GM21576 (cell line): Measurements from ENCODE around the gene P2RY8.
A peak's percentile ranks its signal among the peaks of the same experiment; 100 is the strongest.
"Not testable (repeated sequence)": the region's sequence is repeated elsewhere in the genome, so short reads cannot be mapped to it uniquely, and the experiment has no call there.

Experiments
- ATAC-seq: cut with Tn5 transposase; IDR thresholded peaks from one replicate; pipeline ENCODE4 v1.9.1; 2021; ENCODE audit warnings: mild to moderate bottlenecking, moderate library complexity; ENCODE audit not compliant: unreplicated experiment

P2RY8 gene

GRCh38 chrX:1466232-1466661, 70.7 kb downstream of the P2RY8 start:
- ATAC-seq = no peak

DNA sequence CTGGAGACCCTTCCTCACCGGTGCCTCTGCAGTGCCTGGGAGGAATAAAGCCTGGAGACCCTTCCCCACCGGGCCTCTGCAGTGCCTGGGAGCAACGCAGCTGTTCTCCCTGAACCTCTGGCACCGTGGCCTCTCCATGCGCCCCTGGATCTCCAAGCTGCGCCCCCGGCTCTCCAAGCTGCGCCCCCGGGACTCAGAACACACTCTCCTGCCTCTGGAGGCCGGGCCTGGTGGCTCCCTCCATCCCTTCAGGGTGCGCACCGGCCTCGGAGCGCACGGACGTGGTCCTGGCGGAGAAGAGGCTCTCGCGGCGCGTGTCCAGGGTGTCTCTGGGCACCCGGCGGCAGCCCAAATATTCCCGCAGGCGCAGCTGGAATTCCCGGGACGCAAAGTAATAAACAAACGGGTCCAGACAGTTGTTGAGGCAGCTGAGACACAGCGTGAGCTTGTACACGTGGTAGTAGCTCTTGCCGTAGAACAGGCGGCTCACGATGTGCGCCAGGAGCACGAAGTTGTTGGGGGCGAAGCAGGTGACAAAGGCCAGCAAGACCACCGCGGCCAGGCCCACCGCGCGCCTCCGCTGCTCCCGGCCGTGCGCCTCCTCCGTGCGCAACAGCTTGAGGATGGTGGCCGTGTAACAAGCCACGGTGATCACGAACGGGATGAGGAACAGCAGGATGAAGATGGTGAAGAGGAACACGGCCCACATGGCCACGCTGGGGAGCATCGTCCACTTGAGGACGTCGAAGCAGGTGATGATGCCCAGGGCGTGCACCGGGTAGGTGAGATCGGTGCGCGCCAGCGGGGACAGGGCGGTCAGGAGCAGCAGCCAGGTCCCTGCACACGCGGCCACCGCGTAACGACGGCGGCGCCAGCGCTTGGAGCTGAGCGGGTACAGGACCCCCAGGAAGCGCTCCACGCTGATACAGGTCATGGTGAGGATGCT, 71.4 kb downstream of the P2RY8 start:
- ATAC-seq = no peak

GRCh38 chrX:1464971-1465285, 72.1 kb downstream of the P2RY8 start:
- ATAC-seq = no peak

- no peak for ATAC-seq
These were observed 72.7 kb downstream of the P2RY8 start for GRCh38 chrX:1464041-1464970.

- ATAC-seq = no peak
These were observed 73.4 kb downstream of the P2RY8 start for GRCh38 chrX:1463581-1463980.

- no peak for ATAC-seq
These were observed 74.3 kb downstream of the P2RY8 start for GRCh38 chrX:1462596-1463251.

- ATAC-seq = no peak
These were observed 74.9 kb downstream of the P2RY8 start for GRCh38 chrX:1462110-1462509.

DNA sequence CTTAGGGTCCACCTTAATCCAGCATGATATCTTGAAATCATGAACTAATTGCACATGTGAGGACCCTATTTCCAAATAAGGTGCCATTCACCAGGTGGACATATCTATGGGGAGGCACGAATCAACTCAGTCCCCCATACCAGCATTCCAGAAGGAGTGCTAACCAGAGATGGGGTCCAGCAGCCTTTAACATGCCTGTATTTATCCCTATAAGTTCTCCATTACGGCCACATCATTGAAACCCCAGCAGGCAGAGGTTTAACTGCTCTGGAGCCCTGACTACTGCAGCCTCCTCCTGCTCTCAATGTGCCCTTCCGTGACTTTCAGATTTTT, 81.1 kb downstream of the P2RY8 start:
- no peak for ATAC-seq

DNA sequence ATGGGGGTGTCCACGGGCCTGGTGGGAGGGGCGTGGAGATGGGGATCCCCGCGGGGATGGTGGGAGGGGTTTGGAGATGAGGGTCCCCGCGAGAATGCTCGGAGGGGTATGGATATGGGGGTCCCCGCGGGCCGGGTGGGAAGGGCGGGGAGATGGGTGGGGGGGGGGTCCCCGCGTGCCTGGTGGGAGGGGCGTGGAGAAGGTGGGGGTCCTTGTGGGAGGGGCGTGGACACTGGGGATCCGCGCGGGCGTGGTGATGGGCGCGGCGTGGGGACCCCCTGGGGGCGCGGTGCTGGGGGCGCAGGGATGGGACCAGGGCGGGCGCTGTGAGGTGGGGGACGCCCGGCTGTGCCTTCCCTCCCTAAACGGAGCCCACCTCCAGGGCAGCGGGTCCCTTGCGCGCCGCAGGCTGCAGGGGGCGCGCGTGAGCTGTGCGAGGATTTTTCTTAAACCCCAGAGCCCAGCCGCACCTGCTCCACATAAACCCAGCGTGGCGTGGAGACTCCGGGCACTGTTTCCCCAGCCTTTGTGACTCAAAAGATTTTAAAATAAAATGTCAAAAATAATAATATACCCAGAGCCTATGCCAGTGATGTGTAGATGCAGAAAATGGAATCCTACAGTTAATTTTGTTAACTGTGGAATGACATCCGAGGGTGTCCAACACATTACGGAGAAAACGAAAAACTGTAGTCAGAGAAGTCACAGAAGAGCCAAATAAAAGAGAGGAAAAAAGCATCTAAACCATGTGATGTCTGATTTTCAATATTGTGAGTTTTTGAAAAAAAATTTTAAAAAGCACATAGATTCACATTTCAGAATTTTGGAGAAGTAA, 82.8 kb downstream of the P2RY8 start:
- ATAC-seq = peak; percentile 33

DNA sequence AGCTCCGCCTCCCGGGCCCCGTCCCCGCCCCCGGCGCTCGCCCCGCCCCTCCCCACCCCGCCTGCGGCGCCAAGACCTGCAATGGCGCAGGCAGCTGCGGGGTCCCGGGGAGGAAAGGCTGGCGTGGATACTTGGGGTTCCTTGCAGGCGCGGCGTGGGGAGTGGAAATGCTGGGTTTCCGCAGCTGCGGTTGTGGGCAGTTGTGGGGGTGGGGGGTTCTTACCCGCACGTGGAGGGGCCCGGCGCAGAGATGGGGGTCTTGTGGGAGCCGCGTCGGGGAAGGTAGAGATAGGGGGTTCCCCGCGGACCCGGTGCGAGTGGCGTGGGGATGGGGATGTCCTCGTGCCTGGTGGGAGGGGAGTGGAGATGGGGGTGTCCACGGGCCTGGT, 83.6 kb downstream of the P2RY8 start:
- peak; percentile 31 for ATAC-seq

DNA sequence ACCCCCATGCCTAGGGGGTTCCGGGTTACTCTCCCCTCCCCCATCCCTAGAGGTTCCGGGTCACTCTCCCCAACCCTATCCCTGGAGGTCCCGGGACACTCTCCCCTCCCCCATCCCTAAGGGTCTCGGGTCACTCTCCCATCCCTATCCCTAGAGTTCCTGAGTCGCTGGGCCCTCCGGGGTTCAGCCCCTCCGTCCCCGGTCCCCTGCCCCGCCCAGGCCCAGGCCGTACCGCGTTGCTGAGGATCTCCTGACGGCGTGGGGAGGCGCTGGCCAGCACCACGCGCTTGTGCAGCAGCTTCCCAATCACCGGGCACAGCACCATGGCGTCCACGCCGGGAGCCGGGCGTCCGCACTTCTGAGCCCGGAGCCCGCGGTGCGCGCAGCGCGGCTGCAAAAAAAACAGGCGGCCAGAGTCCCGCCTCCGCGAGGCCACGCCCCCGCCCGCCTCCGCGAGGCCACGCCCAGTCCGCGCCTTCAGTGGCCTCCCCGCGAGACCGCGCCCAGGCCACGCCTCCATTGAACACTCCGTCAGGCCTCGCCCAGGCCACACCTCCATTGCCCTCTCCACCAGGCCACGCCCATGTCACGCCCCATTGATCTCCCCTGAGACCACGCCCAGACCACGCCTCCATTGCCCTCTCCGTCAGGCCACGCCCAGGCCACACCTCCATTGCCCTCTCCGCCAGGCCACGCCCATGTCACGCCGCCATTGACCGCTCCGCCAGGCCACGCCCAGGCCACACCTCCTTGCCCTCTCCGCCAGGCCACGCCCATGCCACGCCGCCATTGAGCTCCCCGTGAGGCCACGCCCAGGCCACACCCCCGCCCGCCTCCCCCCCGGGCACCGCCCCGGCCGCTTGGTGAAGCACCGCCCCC, 84.2 kb downstream of the P2RY8 start, which contains the start of gene ASMTL:
TSS of gene ASMTL (minus strand) at position 394 of the 879 bp plus-strand sequence. CDS start at position 325, 69 bp downstream.
- peak; percentile 76 for ATAC-seq

- ATAC-seq = no peak
These were observed 85.1 kb downstream of the P2RY8 start for GRCh38 chrX:1451661-1452515.

- ATAC-seq = no peak
These were observed 85.7 kb downstream of the P2RY8 start for GRCh38 chrX:1451251-1451660.

GRCh38 chrX:1450361-1451161, 86.4 kb downstream of the P2RY8 start:
- no peak for ATAC-seq

DNA sequence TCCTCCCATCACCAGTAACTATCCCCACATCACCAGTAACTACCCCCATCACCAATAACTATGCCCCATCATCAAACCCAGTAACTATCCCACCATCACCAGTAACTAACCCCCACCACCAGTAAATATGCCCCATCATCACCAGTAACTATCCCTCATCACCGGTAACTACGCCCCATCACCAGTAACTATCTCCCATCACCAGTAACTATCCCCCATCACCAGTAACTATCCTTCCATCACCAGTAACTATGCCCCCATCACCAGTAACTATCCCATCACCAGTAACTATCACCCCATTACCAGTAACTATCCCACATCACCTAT, 87.2 kb downstream of the P2RY8 start:
- no peak for ATAC-seq

- ATAC-seq = no peak
These were observed 87.8 kb downstream of the P2RY8 start for GRCh38 chrX:1449036-1449822.

DNA sequence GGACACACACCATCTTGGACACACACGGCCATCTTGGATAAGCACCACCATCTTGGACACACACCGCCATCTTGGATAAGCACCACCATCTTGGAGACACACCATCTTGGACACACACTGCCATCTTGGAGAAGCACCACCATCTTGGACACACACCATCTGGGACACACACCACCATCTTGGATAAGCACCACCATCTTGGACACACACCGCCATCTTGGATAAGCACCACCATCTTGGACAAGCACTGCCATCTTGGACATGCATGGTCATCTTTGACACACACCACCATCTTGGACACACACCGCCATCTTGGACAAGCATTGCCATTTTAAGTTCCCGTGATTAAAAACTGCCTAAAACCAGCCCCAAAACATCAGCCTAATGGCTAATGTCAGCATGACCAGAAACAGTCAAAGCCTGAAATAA, 88.4 kb downstream of the P2RY8 start:
- not testable (repeated sequence) for ATAC-seq
